HG02623 (cell line): Measurements from ENCODE around the gene WASF3.
"Not testable (repeated sequence)": the region's sequence is repeated elsewhere in the genome, so short reads cannot be mapped to it uniquely, and the experiment has no call there.

Experiments used
- ATAC-seq: cut with Tn5 transposase; IDR thresholded peaks from one replicate; pipeline ENCODE4 v1.9.1; 2021; ENCODE audit warnings: moderate library complexity; ENCODE audit not compliant: unreplicated experiment

WASF3 gene

DNA sequence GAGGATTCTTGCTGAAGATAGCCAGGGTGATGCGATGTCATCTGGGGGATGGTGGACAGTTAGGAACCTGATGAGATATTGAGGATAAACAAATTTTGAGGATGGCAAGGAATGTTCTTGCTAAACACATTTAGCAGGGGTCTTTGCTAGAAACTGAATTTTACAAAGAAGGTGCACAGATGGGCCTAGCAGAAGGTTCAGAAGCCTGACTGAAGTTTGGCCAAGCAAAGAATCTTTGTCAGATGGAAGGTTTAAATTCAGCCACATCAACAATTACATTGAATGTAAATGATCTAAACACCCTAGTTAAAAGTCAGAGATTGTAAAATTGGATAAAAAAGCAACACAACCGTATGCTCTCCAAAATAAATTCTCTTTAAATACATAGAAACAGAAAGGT lies 68.8 kb downstream of the WASF3 start:
- no peak for ATAC-seq

DNA sequence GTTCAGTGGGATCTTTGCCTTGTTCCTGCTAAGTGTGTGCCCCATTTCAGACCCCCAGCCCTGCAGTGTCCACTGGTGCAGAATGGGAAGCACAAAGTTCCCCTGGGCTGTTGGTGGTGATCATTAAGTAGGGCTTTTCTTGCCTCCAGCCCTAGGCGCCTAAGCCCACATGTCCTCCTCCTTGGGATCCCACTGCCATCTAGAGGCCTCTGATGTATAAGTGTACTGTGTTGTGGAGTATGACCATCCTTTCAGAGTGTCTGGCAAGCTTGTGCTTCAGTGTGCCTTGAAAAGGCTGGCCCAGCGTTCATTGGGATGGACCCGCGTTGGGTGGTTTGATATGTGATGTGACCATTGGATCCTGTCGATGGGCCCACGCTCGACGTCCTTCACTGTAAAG lies 71.2 kb downstream of the WASF3 start:
- no peak for ATAC-seq

- ATAC-seq: no peak
Observed at GRCh38 chr13:26629260-26629825, 71.9 kb downstream of the WASF3 start.

DNA sequence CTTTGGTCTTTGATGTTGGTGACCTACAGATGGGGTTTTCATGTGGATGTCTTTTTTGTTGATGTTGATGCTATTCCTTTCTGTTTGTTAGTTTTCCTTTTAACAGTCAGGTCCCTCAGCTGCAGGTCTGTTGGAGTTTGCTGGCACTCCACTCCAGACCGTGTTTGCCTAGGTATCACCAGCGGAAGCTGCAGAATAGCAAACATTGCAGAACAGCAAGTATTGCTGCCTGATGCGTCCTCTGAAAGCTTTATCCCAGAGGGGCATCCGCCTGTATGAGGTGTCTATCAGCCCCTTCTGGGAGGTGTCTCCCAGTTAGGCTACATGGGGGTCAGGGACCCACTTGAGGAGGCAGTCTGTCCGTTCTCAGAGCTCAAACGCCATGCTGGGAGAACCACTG lies 78.2 kb downstream of the WASF3 start:
- ATAC-seq: not testable (repeated sequence)

GRCh38 chr13:26636073-26636472 lies 78.6 kb downstream of the WASF3 start:
- ATAC-seq: not testable (repeated sequence)

DNA sequence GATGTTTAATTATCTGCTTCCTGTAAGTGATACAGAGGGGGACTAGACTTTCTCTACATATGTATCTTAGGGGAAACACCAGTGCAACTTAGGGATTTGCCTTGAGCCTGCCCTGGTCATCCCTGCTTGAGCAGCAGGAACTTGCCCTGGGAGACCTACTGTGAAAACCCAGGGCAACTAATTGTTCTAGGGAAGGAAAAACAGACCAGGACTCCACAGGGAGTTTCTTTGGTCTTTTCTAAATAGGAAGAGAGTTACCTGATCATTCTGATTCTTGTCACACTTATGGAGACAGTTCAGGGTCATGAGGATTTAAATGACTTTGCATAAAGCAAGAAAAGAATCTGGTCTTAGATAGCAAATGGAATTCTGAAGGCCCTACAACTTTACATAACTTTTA lies 89.1 kb downstream of the WASF3 start:
- no peak for ATAC-seq

DNA sequence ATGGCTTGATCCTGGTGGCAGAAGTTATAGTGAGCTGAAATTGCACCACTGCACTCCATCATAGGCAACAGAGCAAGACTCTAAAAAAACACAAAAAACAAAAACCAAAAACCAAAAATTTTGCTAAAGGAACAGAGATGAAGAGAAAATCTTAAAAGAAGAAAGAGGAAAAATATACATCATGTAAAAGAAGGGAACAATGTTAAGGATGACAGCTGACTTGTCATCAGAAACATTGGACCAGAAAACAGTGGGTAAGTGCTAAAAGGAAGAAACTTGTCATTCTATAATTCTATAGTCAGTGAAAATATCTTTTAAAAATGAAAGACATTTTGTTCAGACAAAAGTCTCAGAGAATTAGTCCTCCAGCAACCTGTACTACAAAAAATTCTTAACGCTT lies 93.8 kb downstream of the WASF3 start:
- ATAC-seq: no peak

- ATAC-seq: no peak
Observed at GRCh38 chr13:26653310-26653709, 95.8 kb downstream of the WASF3 start.

DNA sequence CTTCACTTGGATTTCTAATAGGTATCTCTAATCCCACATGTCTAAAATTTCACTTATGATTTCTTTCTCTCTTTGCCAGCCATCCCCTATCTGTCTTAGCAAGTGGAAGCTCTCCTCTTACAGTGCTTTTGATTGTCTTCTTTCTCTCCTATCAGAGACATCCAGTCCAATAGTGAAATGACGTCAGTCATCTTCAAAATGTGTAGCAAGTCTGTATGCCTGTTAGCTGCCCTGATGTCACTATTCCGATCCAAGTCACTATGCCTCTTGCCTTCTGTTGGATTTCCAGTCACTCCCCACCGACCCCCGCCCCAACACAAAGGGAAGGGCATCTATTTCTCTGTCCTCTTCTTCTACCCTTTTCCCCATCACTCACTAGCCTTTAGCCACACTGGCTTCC lies 96.4 kb downstream of the WASF3 start:
- no peak for ATAC-seq

- ATAC-seq: no peak
Observed at GRCh38 chr13:26656919-26657318, 99.4 kb downstream of the WASF3 start.

DNA sequence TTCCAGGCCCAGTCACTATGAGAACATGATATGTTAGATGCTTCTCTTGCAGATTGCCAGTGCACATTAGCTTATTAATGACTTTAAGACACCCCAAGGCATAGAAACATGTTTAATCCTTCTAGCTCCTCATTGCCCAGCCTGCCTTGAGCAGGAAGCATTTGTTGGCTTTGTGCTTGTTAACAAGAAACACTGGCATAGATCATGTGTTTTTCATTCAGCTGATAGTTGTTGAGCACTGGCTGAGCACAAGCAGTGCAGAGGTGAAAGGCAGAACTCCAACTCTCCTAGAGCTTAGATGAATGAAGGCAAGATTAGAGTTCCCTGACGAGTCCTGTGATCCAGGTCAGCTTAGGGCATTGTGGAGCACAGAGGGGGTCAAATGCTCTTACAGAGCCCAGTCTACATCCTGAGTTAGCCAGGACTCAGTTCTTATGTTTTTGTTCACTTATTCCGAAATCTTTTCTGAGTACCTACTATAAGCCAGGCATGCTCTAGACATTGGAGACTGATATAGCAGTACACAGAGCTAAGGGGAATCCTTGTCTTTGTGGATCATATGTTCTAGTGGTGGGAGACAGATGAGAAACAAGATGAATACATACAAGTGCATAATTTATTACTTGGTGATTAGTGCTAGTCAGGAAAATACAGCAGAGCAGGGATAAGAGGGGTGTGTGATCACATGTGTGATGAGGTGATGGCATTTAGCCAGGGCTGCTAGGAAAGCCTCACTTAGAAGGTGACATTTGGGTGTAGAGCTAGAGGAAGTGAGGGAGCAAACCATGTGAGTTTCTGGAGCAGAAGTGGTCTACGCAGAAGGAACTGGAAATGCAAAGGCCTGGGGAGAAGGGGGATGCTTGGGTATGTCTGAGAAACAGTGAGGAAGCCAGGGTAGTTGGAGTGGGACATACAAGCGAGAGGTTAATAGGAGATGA lies 101.2 kb downstream of the WASF3 start:
- ATAC-seq: no peak

DNA sequence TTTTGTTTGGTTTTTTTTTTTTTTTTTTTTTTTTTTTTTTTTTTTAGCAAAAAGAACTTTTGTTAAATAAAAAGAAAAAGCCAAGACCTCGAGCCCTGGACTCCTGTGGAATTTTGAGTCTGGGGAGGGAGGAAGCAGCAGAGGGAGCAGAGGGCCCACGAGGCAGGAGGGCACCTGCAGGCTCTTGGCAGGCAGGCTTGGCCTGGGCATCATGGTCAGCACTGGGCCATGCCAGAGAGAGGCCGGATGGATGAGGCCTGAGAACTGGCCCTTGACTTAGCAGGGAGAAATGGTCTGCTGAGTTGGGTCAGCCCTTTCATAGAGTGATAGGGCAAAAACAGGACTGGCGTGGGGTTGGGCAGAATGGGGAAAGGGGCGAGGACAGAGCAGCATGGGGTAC lies 102.7 kb downstream of the WASF3 start:
- no peak for ATAC-seq

DNA sequence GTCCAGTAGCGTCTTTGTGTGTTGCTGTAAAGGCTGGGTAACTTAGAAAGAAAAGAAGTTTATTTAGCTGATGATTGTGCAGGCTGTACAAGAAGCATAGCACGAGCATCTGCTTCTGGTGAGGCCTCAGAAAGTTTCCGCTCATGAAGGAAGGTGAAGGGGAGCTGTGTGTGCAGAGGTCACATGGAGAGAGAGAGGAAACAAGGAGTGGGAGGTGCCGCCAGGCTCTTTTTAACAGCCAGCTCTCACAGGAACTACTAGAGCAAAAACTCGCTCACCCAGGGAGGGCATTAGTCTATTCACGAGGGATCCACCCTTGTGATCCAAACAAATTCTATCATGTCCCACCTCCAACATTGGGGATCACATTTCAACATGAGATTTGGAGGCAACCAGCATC lies 103.3 kb downstream of the WASF3 start:
- no peak for ATAC-seq

DNA sequence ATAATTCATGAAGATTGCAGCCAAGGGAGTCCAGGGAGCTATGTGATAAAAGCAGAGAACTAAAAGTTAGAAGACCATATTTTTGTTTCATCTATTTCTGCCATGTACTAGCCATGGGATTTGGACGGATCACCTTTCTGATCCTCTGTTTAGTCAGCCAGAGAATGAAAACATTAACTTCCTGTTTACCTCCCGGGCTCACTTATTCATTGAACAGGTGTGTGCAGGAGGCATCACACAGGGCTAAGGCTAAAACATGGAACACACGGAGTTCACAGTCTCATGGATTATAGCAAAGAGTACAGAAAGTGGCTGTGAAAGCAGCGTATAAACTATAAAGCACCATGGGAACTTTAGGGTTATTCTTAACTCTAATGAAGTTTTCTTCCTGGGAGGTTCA lies 106.3 kb downstream of the WASF3 start:
- ATAC-seq: no peak

- no peak for ATAC-seq
Observed at GRCh38 chr13:26664286-26664685, 106.8 kb downstream of the WASF3 start.

- no peak for ATAC-seq
Observed at GRCh38 chr13:26664876-26665275, 107.4 kb downstream of the WASF3 start.

- no peak for ATAC-seq
Observed at GRCh38 chr13:26668357-26669146, 111.1 kb downstream of the WASF3 start.

DNA sequence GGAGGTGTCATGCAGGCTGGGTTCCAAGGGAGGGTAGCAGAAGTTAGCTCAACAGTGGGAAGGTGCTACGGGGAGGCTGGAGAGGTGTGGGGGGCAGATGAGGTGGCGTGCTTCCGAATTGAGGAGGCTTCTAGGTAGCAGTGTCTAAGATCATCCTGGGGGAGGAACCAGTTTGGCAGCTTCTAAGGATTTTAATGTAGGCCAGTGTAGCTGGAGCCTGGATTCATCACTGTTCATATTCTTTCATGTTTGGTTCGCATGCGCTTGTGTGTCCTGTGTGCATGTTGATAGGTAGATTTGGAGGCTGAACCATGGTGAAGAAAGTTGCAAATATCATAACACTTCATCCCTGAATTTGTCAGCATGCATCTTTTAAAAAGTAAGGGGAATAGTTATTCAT lies 116.4 kb downstream of the WASF3 start:
- ATAC-seq: no peak

- ATAC-seq: no peak
Observed at GRCh38 chr13:26677156-26677555, 119.7 kb downstream of the WASF3 start.

- no peak for ATAC-seq
Observed at GRCh38 chr13:26678330-26678729, 120.8 kb downstream of the WASF3 start.

GRCh38 chr13:26678796-26679195 lies 121.3 kb downstream of the WASF3 start:
- no peak for ATAC-seq
